ENCODE measurements around the gene UBE4B. TPM values are rescaled to one million over a fixed set of nuclear protein-coding genes. Genes with fewer than 3 reads are reported as not detected.
"Not testable (repeated sequence)": the region's sequence is repeated elsewhere in the genome, so short reads cannot be mapped to it uniquely, and the experiment has no call there.

UBE4B gene
- polyA plus RNA-seq, 4 donors: 8.6 to 47.3 (median 19.8) TPM

DNA sequence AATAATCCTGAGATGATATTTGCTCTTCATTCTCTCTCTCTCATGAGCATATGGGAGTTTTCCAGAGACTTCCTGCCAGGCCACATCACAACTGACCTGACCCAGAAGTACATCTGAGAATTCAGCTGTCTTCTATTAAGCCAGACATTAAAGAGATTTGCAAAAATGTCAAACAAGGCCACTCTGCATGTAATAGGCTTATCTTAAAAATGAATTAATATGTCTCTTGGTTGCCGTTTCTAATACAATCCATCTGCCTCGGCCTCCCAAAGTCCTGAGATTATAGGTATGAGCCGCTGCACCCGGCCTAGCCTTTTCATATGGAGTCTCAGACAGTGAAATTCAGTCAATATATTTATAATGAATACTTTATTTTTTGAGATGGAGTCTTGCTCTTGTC, 10.8 kb upstream of the UBE4B start:
- 92 to 98% (median 95%) methylated on average over 4 of the region's 4 CpGs for WGBS, 3 donors
- H3K4me3 ChIP-seq (ENCODE audit: low read depth in 1 of 3, low read length in 3 of 3); FAIRE-seq; H3K27me3 ChIP-seq (ENCODE audit: control insufficient read depth in 3 of 3, insufficient read depth in 3 of 3, low read length in 3 of 3); H3K36me3 ChIP-seq (ENCODE audit: control insufficient read depth in 3 of 3, insufficient read depth in 2 of 3, low read depth in 1 of 3, low read length in 3 of 3); H3K9me3 ChIP-seq (ENCODE audit: control insufficient read depth in 2 of 2, insufficient read depth in 1 of 2, low read depth in 1 of 2, low read length in 1 of 2); H3K4me1 ChIP-seq (ENCODE audit: control insufficient read depth in 3 of 3, insufficient read depth in 2 of 3, low read depth in 1 of 3, low read length in 2 of 3); DNase-seq; H3K27ac ChIP-seq (ENCODE audit: low read depth in 1 of 3, low read length in 2 of 3): not testable (repeated sequence)

DNA sequence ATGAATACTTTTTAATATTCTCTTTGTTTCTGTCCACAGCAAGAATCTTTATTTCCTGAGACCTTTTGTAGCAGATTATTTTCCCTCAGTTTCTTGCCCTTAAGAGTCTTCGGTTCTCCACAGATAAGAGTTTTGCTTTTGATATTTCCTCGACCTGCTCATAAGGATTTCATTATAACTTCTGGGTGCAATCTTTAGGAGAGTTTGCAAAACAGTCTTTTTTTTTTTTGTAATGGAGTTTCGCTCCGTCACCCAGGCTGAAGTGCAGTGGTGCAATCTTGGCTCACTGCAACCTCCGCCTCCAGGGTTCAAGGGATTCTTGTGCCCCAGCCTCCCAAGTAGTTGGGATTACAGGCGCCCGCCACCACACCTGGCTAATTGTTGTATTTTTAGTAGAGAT, 10.1 kb upstream of the UBE4B start:
- H3K27me3 ChIP-seq (ENCODE audit: control insufficient read depth in 3 of 3, insufficient read depth in 3 of 3, low read length in 3 of 3): no peaks in the 10 kb centered on the region
- H3K9me3 ChIP-seq (ENCODE audit: control insufficient read depth in 2 of 2, insufficient read depth in 1 of 2, low read depth in 1 of 2, low read length in 1 of 2): peaks cover 0 to 2% of the 10 kb centered on the region in 2 donors
- DNase-seq (no peak), FAIRE-seq (no peak)
- no peaks in the 10 kb centered on the region for H3K4me1 ChIP-seq (ENCODE audit: control insufficient read depth in 3 of 3, insufficient read depth in 2 of 3, low read depth in 1 of 3, low read length in 2 of 3)
- no peaks in the 10 kb centered on the region for H3K36me3 ChIP-seq (ENCODE audit: control insufficient read depth in 3 of 3, insufficient read depth in 2 of 3, low read depth in 1 of 3, low read length in 3 of 3)
- WGBS, 3 donors: 83 to 89% (median 87%) methylated on average over 7 of the region's 7 CpGs
- no peak overlapping the region for H3K4me3 ChIP-seq (ENCODE audit: low read depth in 1 of 3, low read length in 3 of 3)
- no peak overlapping the region for H3K27ac ChIP-seq (ENCODE audit: low read depth in 1 of 3, low read length in 2 of 3)

- H3K27me3 ChIP-seq (ENCODE audit: control insufficient read depth in 3 of 3, insufficient read depth in 3 of 3, low read length in 3 of 3): no peaks in the 10 kb centered on the region
- H3K4me1 ChIP-seq (ENCODE audit: control insufficient read depth in 3 of 3, insufficient read depth in 2 of 3, low read depth in 1 of 3, low read length in 2 of 3): no peaks in the 10 kb centered on the region
- H3K27ac ChIP-seq (ENCODE audit: low read depth in 1 of 3, low read length in 2 of 3): no peak overlapping the region
- H3K9me3 ChIP-seq (ENCODE audit: control insufficient read depth in 2 of 2, insufficient read depth in 1 of 2, low read depth in 1 of 2, low read length in 1 of 2): peaks cover 0 to 2% of the 10 kb centered on the region in 2 donors
- WGBS, 3 donors: 82 to 87% (median 85%) methylated on average over 2 of the region's 2 CpGs
- FAIRE-seq (no peak), DNase-seq (no peak)
- no peak overlapping the region for H3K4me3 ChIP-seq (ENCODE audit: low read depth in 1 of 3, low read length in 3 of 3)
- no peaks in the 10 kb centered on the region for H3K36me3 ChIP-seq (ENCODE audit: control insufficient read depth in 3 of 3, insufficient read depth in 2 of 3, low read depth in 1 of 3, low read length in 3 of 3)
Measured at GRCh38 chr1:10025354-10025753, 7.4 kb upstream of the UBE4B start.

DNA sequence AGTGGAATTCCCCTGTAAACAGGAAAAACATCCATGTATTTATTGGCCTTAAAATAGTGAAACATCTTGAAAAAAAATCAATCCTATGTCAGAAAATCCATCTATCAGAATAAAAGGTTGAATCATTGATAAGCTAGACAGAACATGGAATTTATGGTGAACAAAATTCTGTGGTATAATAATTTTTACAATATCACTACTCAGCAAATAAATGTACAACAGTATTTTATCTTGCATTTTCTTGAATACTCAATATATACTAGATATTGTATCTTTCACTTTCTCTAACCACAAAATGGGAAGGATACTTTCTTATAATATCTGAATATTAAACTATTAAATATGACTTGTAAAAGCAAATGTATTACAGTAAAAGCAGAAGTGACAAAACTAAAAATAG, 5.7 kb upstream of the UBE4B start:
- peaks cover 0 to 2% of the 10 kb centered on the region in 2 donors for H3K9me3 ChIP-seq (ENCODE audit: control insufficient read depth in 2 of 2, insufficient read depth in 1 of 2, low read depth in 1 of 2, low read length in 1 of 2)
- H3K27me3 ChIP-seq (ENCODE audit: control insufficient read depth in 3 of 3, insufficient read depth in 3 of 3, low read length in 3 of 3): no peaks in the 10 kb centered on the region
- no peak for FAIRE-seq
- H3K27ac ChIP-seq (ENCODE audit: low read depth in 1 of 3, low read length in 2 of 3): no peak overlapping the region
- no peak for DNase-seq
- H3K4me1 ChIP-seq (ENCODE audit: control insufficient read depth in 3 of 3, insufficient read depth in 2 of 3, low read depth in 1 of 3, low read length in 2 of 3): peaks cover 0 to 1% (median 0%) of the 10 kb centered on the region in 3 donors
- H3K36me3 ChIP-seq (ENCODE audit: control insufficient read depth in 3 of 3, insufficient read depth in 2 of 3, low read depth in 1 of 3, low read length in 3 of 3): no peaks in the 10 kb centered on the region
- H3K4me3 ChIP-seq (ENCODE audit: low read depth in 1 of 3, low read length in 3 of 3): no peak overlapping the region

GRCh38 chr1:10028956-10029500, 3.7 kb upstream of the UBE4B start:
- H3K9me3 ChIP-seq (ENCODE audit: control insufficient read depth in 2 of 2, insufficient read depth in 1 of 2, low read depth in 1 of 2, low read length in 1 of 2); H3K36me3 ChIP-seq (ENCODE audit: control insufficient read depth in 3 of 3, insufficient read depth in 2 of 3, low read depth in 1 of 3, low read length in 3 of 3); H3K4me1 ChIP-seq (ENCODE audit: control insufficient read depth in 3 of 3, insufficient read depth in 2 of 3, low read depth in 1 of 3, low read length in 2 of 3); H3K27me3 ChIP-seq (ENCODE audit: control insufficient read depth in 3 of 3, insufficient read depth in 3 of 3, low read length in 3 of 3); H3K4me3 ChIP-seq (ENCODE audit: low read depth in 1 of 3, low read length in 3 of 3); H3K27ac ChIP-seq (ENCODE audit: low read depth in 1 of 3, low read length in 2 of 3); DNase-seq; FAIRE-seq: not testable (repeated sequence)
- WGBS, 3 donors: 86 to 91% (median 89%) methylated on average over 15 to 24 of the region's 24 CpGs

DNA sequence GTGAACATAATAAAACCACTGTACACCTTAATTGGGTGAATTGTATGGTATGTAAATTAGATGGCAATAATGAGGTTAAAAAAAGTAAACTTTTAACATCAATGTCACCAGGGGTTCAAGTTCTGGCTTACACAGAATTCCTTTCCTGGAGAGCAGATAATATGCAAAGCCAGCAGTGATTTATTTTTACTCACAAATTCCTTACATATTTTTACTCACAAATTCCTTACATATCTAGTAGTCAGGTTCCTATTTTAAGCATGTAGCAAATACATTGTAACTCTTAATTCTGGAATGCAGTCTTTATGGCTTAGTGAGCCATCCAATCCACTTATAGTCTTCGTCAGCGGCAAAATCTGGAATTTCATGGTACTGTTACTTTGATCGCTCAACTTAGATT, 1.3 kb upstream of the UBE4B start:
- WGBS, 3 donors: 95 to 98% (median 96%) methylated on average over 3 of the region's 3 CpGs

GRCh38 chr1:10033359-10033845, 644 bp downstream of the UBE4B start:
- Histone ChIP-seq H3K4me1 (ENCODE audit: control insufficient read depth in 3 of 3, insufficient read depth in 2 of 3, low read depth in 1 of 3, low read length in 2 of 3) (peaks cover 0 to 8% (median 0%) of the 10 kb centered on the region in 3 donors), H3K27me3 (ENCODE audit: control insufficient read depth in 3 of 3, insufficient read depth in 3 of 3, low read length in 3 of 3) (no peaks in the 10 kb centered on the region)

More for the DNA sequence above, 1.3 kb upstream of the UBE4B start:
- no peak for FAIRE-seq
- Histone ChIP-seq H3K9me3 (ENCODE audit: control insufficient read depth in 2 of 2, insufficient read depth in 1 of 2, low read depth in 1 of 2, low read length in 1 of 2) (no peaks in the 10 kb centered on the region), H3K27me3 (ENCODE audit: control insufficient read depth in 3 of 3, insufficient read depth in 3 of 3, low read length in 3 of 3) (no peaks in the 10 kb centered on the region), H3K4me1 (ENCODE audit: control insufficient read depth in 3 of 3, insufficient read depth in 2 of 3, low read depth in 1 of 3, low read length in 2 of 3) (peaks cover 0 to 8% (median 0%) of the 10 kb centered on the region in 3 donors), H3K4me3 (ENCODE audit: low read depth in 1 of 3, low read length in 3 of 3) (no peak overlapping the region), H3K27ac (ENCODE audit: low read depth in 1 of 3, low read length in 2 of 3) (no peak overlapping the region), H3K36me3 (ENCODE audit: control insufficient read depth in 3 of 3, insufficient read depth in 2 of 3, low read depth in 1 of 3, low read length in 3 of 3) (no peaks in the 10 kb centered on the region)
- no peak for DNase-seq

GRCh38 chr1:10042746-10043145, 10.0 kb downstream of the UBE4B start:
- H3K27ac ChIP-seq (ENCODE audit: low read depth in 1 of 3, low read length in 2 of 3): no peak overlapping the region
- H3K9me3 ChIP-seq (ENCODE audit: control insufficient read depth in 2 of 2, insufficient read depth in 1 of 2, low read depth in 1 of 2, low read length in 1 of 2): no peaks in the 10 kb centered on the region
- WGBS, 3 donors: 91 to 98% (median 94%) methylated on average over 4 of the region's 4 CpGs
- H3K4me3 ChIP-seq (ENCODE audit: low read depth in 1 of 3, low read length in 3 of 3): no peak overlapping the region
- H3K4me1 ChIP-seq (ENCODE audit: control insufficient read depth in 3 of 3, insufficient read depth in 2 of 3, low read depth in 1 of 3, low read length in 2 of 3): peaks cover 0 to 12% (median 4%) of the 10 kb centered on the region in 3 donors
- H3K27me3 ChIP-seq (ENCODE audit: control insufficient read depth in 3 of 3, insufficient read depth in 3 of 3, low read length in 3 of 3): no peaks in the 10 kb centered on the region
- FAIRE-seq: no peak
- no peak for DNase-seq
- peaks cover 0 to 45% (median 0%) of the 10 kb centered on the region in 3 donors for H3K36me3 ChIP-seq (ENCODE audit: control insufficient read depth in 3 of 3, insufficient read depth in 2 of 3, low read depth in 1 of 3, low read length in 3 of 3)

More at GRCh38 chr1:10033359-10033845, 644 bp downstream of the UBE4B start:
- FAIRE-seq (no peak), DNase-seq (peak in 1 of 2 donors; percentile 49)
- WGBS, 3 donors: 0 to 1% (median 0%) methylated on average over 19 of the region's 19 CpGs
- H3K36me3 ChIP-seq (ENCODE audit: control insufficient read depth in 3 of 3, insufficient read depth in 2 of 3, low read depth in 1 of 3, low read length in 3 of 3): peaks cover 0 to 13% (median 0%) of the 10 kb centered on the region in 3 donors
- peak overlapping the region; percentile 74 to 96 (median 78) for H3K4me3 ChIP-seq (ENCODE audit: low read depth in 1 of 3, low read length in 3 of 3)
- H3K9me3 ChIP-seq (ENCODE audit: control insufficient read depth in 2 of 2, insufficient read depth in 1 of 2, low read depth in 1 of 2, low read length in 1 of 2): no peaks in the 10 kb centered on the region
- H3K27ac ChIP-seq (ENCODE audit: low read depth in 1 of 3, low read length in 2 of 3): peak overlapping the region; percentile 68 to 95 (median 91)

All from small intestine (tissue), 7 donors.